GM12878 (cell line): ENCODE measurements around the gene MAP3K7. TPM values are rescaled to one million over a fixed set of nuclear protein-coding genes. Genes with fewer than 3 reads are reported as not detected.

ENCODE experiments used
- ATAC-seq: fragments of 200-7000 bp; cut with Tn5 transposase; 3 replicates; pipeline ENCODE4 v1.9.1; 2020; ENCODE audit warnings: mild to moderate bottlenecking, moderate library complexity
- BruUV-seq: library from RNA; stranded (reverse); fragments of 400-500 nt; replicated peaks from 2 replicates; lab custom pipeline; 2021; lab: Mats Ljungman, UMichigan
- CTCF ChIA-PET: fragments of 300-600 bp; sonication (Branson Sonifier 250); formaldehyde crosslinking; extraction: SDS; loops from one replicate; lab custom pipeline; 2021; ENCODE audit warnings: inconsistent platforms; lab: Yijun Ruan, JAX
- POLR2A ChIA-PET: fragments of 350-600 bp; formaldehyde crosslinking; extraction: SDS; loops from one replicate; lab custom pipeline; 2021; ENCODE audit warnings: inconsistent platforms; lab: Charles Lee
- RAD21 ChIA-PET: fragments of 300-600 bp; sonication (Branson Sonifier 250); formaldehyde crosslinking; loops from one replicate; lab custom pipeline; 2023; ENCODE audit warnings: antibody characterized with exemption; ENCODE audit not compliant: unreplicated experiment; lab: Charles Lee
- SMC1A ChIA-PET: fragments of 300-600 bp; sonication (Branson Sonifier 250); formaldehyde crosslinking; loops from one replicate; lab custom pipeline; 2023; ENCODE audit not compliant: unreplicated experiment, uncharacterized antibody; lab: Charles Lee
- DNase-seq: peaks from one replicate; pipeline ENCODE4 v3.0.0-alpha.2; 2011; ENCODE audit warnings: low read depth, low spot score
- FAIRE-seq: peaks from 3 replicates; lab custom pipeline; 2011; peaks lifted over from hg19 to GRCh38; lab: Jason Lieb, UNC
- H2AFZ ChIP-seq: 2 replicates; pipeline ENCODE4 v1.6.0; 2011; ENCODE audit warnings: low read depth, low read length, control low read depth; ENCODE audit not compliant: control insufficient read depth
- H3K27ac ChIP-seq: 2 replicates; pipeline ENCODE4 v1.5.1; 2011; ENCODE audit warnings: control low read depth; ENCODE audit not compliant: control insufficient read depth, insufficient read depth
- H3K27me3 ChIP-seq, 2 experiments: replicated peaks in 1 of 2; 2 replicates each; pipeline versions ENCODE4 v1.6.0 to v1.6.1; 2011; ENCODE audit warnings: low read length in 1 of 2; ENCODE audit not compliant: control insufficient read depth in 2 of 2, insufficient read depth in 2 of 2
- H3K36me3 ChIP-seq, 2 experiments: 2 replicates each; pipeline ENCODE4 v1.5.1; 2011; ENCODE audit warnings: low read length in 1 of 2; ENCODE audit not compliant: control insufficient read depth in 2 of 2, insufficient read depth in 2 of 2
- H3K4me1 ChIP-seq: 2 replicates; pipeline ENCODE4 v1.6.1; 2011; ENCODE audit warnings: mild to moderate bottlenecking, low read length, moderate library complexity, mixed read lengths; ENCODE audit not compliant: control insufficient read depth, insufficient read depth
- H3K4me2 ChIP-seq: 2 replicates; pipeline ENCODE4 v1.6.0; 2011; ENCODE audit warnings: control low read depth; ENCODE audit not compliant: control insufficient read depth, insufficient read depth
- H3K4me3 ChIP-seq: fragments of 200-600 bp; sonication (generic); 2 replicates; pipeline ENCODE4 v1.5.1; 2016
- H3K79me2 ChIP-seq: 2 replicates; pipeline ENCODE4 v1.6.0; 2011; ENCODE audit warnings: low read length; ENCODE audit not compliant: control insufficient read depth, insufficient read depth
- H3K9ac ChIP-seq: 2 replicates; pipeline ENCODE4 v1.8.0; 2011; ENCODE audit warnings: low read length, control low read depth, mixed read lengths; ENCODE audit not compliant: control insufficient read depth, insufficient read depth
- H3K9me3 ChIP-seq: replicated peaks from 3 replicates; pipeline ENCODE4 v1.5.1; 2011; ENCODE audit warnings: mild to moderate bottlenecking, low read length; ENCODE audit not compliant: control insufficient read depth, insufficient read depth
- H4K20me1 ChIP-seq: 2 replicates; pipeline ENCODE4 v1.6.0; 2011; ENCODE audit not compliant: control insufficient read depth, insufficient read depth
- CBX3 ChIP-seq: fragments of 200-600 bp; sonication (generic); IDR thresholded peaks from 2 replicates; pipeline ENCODE4 v1.6.1; 2016; ENCODE audit warnings: low read depth, borderline replicate concordance
- CREB1 ChIP-seq: IDR thresholded peaks from 2 replicates; pipeline ENCODE4 v1.6.1; 2012; ENCODE audit warnings: low read depth, mild to moderate bottlenecking, inconsistent platforms
- ETV6 ChIP-seq, 2 experiments: fragments of 450-650 bp in 1 of 2; IDR thresholded peaks in 1 of 2; conservative IDR thresholded peaks in 1 of 2; 2 replicates each; pipeline ENCODE4 v1.6.1; 2014; ENCODE audit warnings: antibody characterized with exemption in 1 of 2, borderline replicate concordance in 1 of 2, low read depth in 1 of 2, mild to moderate bottlenecking in 1 of 2, moderate library complexity in 1 of 2
- JUND ChIP-seq: IDR thresholded peaks from 2 replicates; pipeline ENCODE4 v1.6.1; 2012; ENCODE audit warnings: low read depth, mild to moderate bottlenecking, low read length, improper control_type of control experiment, moderate library complexity
- MEF2B ChIP-seq: fragments of 450-650 bp; IDR thresholded peaks from 2 replicates; pipeline ENCODE4 v1.6.1; 2018; ENCODE audit warnings: mild to moderate bottlenecking, moderate library complexity; ENCODE audit not compliant: partially characterized antibody, poor library complexity, severe bottlenecking
- POLR2AphosphoS5 ChIP-seq: IDR thresholded peaks from 2 replicates; pipeline ENCODE4 v1.6.1; 2011; ENCODE audit warnings: mild to moderate bottlenecking, low read length, inconsistent platforms
- RFX5 ChIP-seq: IDR thresholded peaks from 2 replicates; pipeline ENCODE4 v1.6.1; 2011; ENCODE audit warnings: low read depth, low read length, improper control_type of control experiment
- SMAD1 ChIP-seq: fragments of 450-650 bp; IDR thresholded peaks from 2 replicates; pipeline ENCODE4 v1.6.1; 2018; ENCODE audit warnings: mild to moderate bottlenecking, low read depth; ENCODE audit not compliant: partially characterized antibody
- SMAD5 ChIP-seq: IDR thresholded peaks from 2 replicates; pipeline ENCODE4 v1.6.1; 2016; ENCODE audit warnings: antibody characterized with exemption, low read depth
- SRF ChIP-seq, 2 experiments: IDR thresholded peaks; 2 replicates each; pipeline ENCODE4 v1.6.1; 2011; ENCODE audit warnings: low read depth in 2 of 2, low read length in 2 of 2, mild to moderate bottlenecking in 1 of 2, moderate library complexity in 1 of 2
- STAT3 ChIP-seq: IDR thresholded peaks from 2 replicates; pipeline ENCODE4 v1.6.1; 2011; ENCODE audit warnings: low read depth, low read length, improper control_type of control experiment
- ZNF217 ChIP-seq: fragments of 450-650 bp; IDR thresholded peaks from 2 replicates; pipeline ENCODE4 v1.6.1; 2017; ENCODE audit warnings: antibody characterized with exemption, mild to moderate bottlenecking
- ZNF24 ChIP-seq: fragments of 450-650 bp; IDR thresholded peaks from 2 replicates; pipeline ENCODE4 v1.6.1; 2017; ENCODE audit warnings: antibody characterized with exemption, mild to moderate bottlenecking
- ZNF274 ChIP-seq: IDR thresholded peaks from one replicate; pipeline ENCODE4 v1.8.0; 2011; ENCODE audit not compliant: insufficient read length, insufficient read depth
- WGBS: methylation state at CpG from one replicate; pipeline ENCODE4 v1.1.6; 2016; ENCODE audit warnings: low lambda C conversion rate; ENCODE audit not compliant: insufficient replicate concordance, insufficient coverage; ENCODE audit errors: missing lambda C conversion rate; 5-methylcytosine and 5-hydroxymethylcytosine counted together
- in situ Hi-C: fragments of 300-500 bp; cut with MboI; formaldehyde crosslinking; loops from 9 replicates; pipeline ENCODE4 v1.14.3; 2018; ENCODE audit warnings: mixed read lengths
- intact Hi-C: fragments of 100-400 bp; cut with micrococcal nuclease; formaldehyde crosslinking; loops from one replicate; pipeline ENCODE4 v1.14.2; 2022; ENCODE audit not compliant: unreplicated experiment
- polyA plus RNA-seq, 11 experiments: library from polyadenylated mRNA; depleted of rRNA in 4 of 11; unstranded in 6 of 11; stranded (reverse) in 5 of 11; fragments of >200 nt; fragmentation: Nextera tagmentation in 4 of 11; fragmentation: Illumina TruSeq in 1 of 11; extraction: Ambion mirVana in 4 of 11; extraction: Trizol in 1 of 11; gene quantifications; 1 replicate in 1 of 11; 2 replicates in 10 of 11; pipeline versions ENCODE4 v1.2.1 to v1.2.3, GENCODE V29; 2011 to 2016; ENCODE audit warnings: inconsistent platforms in 2 of 11, missing spikeins in 2 of 11, low read depth in 1 of 11
- total RNA-seq, 4 experiments: library from RNA; depleted of rRNA in 3 of 4; stranded (reverse); fragments of >200 nt in 3 of 4; fragmentation: Illumina TruSeq in 1 of 4; extraction: Trizol in 1 of 4; gene quantifications; 2 replicates each; pipeline versions ENCODE4 v1.2.1 to v1.2.3, GENCODE V29; 2013 to 2021
- TF ChIP-seq, protein P1 (sequence below): fragments of 450-650 bp; IDR thresholded peaks from 2 replicates; pipeline ENCODE4 v1.6.1; 2017; ENCODE audit warnings: low read depth, mild to moderate bottlenecking, moderate library complexity
- TF ChIP-seq, protein P2 (sequence below): IDR thresholded peaks from 2 replicates; pipeline ENCODE4 v1.6.1; 2012; ENCODE audit warnings: low read length, inconsistent platforms
- TF ChIP-seq, protein P3 (sequence below): fragments of 450-650 bp; IDR thresholded peaks from 2 replicates; pipeline ENCODE4 v1.6.1; 2017; ENCODE audit warnings: mild to moderate bottlenecking, low read depth, inconsistent platforms; ENCODE audit not compliant: poor library complexity, severe bottlenecking

MAP3K7 gene
- total and polyA plus RNA-seq, 10 of the 15 experiments (the other 5 are each of a cell fraction or from before 2014, with no cell fraction given) = 7.0 to 42.6 (median 22.0) TPM

DNA sequence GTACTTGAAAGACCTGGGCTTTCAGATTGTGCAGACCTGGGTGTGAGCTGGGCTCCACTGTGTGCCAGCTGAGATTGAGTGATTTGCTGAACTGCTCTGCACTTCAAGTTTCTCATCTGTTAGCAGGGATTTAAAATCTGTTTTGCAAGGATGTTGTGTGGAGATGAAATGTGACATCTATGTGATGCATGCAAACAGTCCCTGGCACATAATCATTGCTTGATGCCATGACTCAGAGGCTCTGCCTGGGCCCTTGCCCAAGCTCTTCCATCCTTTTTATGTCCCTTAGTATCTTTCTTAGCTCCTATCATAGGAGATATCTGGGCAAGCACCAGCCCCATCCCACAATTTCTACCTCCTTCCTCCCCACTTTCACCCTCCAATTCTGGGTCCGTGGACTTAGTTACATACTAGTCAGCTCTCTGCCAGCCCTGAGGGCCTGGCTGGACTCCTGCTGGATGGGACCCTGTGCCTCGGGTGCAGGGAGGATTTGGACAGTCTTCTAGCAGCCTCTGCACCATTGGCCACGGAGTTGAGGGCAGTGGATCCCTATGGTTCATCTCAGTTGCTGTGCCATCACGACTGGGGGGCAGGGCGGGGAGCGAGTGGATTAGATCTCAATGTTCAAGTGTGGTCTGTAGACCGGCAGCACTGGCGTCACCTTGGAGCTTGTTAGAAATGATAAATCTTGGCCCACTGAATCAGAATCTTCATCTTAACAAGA, 103.6 kb downstream of the MAP3K7 start:
- intact Hi-C loops = no loop called here
- in situ Hi-C loops = no loop called here
- CTCF ChIA-PET = interaction anchor here (1.6 kb wide), 1 partner anchor 543 kb away, joined by 7 read pairs; no protein-coding TSS in a partner anchor
- H3K9me3 ChIP-seq = peaks cover 2% of the 10 kb centered on the region; the same call in 2 of the 3 replicates
- peaks cover 0 to 4% of the 10 kb centered on the region in 2 experiments; a peak in 2 of 4 replicates for H3K27me3 ChIP-seq
- FAIRE-seq (no peak), ATAC-seq (no peak), DNase-seq (no peak)
- H3K27ac ChIP-seq = no peak overlapping the region
- H3K4me2 ChIP-seq = no peak overlapping the region
- SMC1A ChIA-PET = interaction anchor here (1.2 kb wide), 1 partner anchor 543 kb away, joined by 3 read pairs; no protein-coding TSS in a partner anchor
- H3K9ac ChIP-seq = no peak overlapping the region
- no peaks in the 10 kb centered on the region for H3K79me2 ChIP-seq
- H2AFZ ChIP-seq = no peak overlapping the region
- H3K4me1 ChIP-seq = no peaks in the 10 kb centered on the region
- 47% methylated on average over 8 of the region's 8 CpGs for WGBS
- TF ChIP-seq STAT3 (no peak), POLR2AphosphoS5 (no peak), RFX5 (no peak), ZNF217 (no peak), SRF (IDR thresholded peaks at IDR 0.05; ENCODE audit: low read depth in 2 of 2, low read length in 2 of 2) (no peak), CBX3 (no peak), ETV6 (conservative IDR thresholded peaks at IDR 0.05 in 1 of 2, IDR thresholded peaks at IDR 0.05 in 1 of 2; ENCODE audit: borderline replicate concordance in 1 of 2, low read depth in 1 of 2) (no peak), ZNF274 (no peak), JUND (no peak), ZNF24 (no peak), SMAD5 (no peak), SMAD1 (no peak), CREB1 (no peak), MEF2B (no peak)
- TF ChIP-seq, protein P1, sequence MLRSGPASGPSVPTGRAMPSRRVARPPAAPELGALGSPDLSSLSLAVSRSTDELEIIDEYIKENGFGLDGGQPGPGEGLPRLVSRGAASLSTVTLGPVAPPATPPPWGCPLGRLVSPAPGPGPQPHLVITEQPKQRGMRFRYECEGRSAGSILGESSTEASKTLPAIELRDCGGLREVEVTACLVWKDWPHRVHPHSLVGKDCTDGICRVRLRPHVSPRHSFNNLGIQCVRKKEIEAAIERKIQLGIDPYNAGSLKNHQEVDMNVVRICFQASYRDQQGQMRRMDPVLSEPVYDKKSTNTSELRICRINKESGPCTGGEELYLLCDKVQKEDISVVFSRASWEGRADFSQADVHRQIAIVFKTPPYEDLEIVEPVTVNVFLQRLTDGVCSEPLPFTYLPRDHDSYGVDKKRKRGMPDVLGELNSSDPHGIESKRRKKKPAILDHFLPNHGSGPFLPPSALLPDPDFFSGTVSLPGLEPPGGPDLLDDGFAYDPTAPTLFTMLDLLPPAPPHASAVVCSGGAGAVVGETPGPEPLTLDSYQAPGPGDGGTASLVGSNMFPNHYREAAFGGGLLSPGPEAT = no peak
- TF ChIP-seq, protein P2, sequence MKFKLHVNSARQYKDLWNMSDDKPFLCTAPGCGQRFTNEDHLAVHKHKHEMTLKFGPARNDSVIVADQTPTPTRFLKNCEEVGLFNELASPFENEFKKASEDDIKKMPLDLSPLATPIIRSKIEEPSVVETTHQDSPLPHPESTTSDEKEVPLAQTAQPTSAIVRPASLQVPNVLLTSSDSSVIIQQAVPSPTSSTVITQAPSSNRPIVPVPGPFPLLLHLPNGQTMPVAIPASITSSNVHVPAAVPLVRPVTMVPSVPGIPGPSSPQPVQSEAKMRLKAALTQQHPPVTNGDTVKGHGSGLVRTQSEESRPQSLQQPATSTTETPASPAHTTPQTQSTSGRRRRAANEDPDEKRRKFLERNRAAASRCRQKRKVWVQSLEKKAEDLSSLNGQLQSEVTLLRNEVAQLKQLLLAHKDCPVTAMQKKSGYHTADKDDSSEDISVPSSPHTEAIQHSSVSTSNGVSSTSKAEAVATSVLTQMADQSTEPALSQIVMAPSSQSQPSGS = no peak
- TF ChIP-seq, protein P3, sequence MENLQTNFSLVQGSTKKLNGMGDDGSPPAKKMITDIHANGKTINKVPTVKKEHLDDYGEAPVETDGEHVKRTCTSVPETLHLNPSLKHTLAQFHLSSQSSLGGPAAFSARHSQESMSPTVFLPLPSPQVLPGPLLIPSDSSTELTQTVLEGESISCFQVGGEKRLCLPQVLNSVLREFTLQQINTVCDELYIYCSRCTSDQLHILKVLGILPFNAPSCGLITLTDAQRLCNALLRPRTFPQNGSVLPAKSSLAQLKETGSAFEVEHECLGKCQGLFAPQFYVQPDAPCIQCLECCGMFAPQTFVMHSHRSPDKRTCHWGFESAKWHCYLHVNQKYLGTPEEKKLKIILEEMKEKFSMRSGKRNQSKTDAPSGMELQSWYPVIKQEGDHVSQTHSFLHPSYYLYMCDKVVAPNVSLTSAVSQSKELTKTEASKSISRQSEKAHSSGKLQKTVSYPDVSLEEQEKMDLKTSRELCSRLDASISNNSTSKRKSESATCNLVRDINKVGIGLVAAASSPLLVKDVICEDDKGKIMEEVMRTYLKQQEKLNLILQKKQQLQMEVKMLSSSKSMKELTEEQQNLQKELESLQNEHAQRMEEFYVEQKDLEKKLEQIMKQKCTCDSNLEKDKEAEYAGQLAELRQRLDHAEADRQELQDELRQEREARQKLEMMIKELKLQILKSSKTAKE = no peak
- POLR2A ChIA-PET = no interaction called here
- no TSS peak for BruUV-seq
- no peaks in the 10 kb centered on the region for H3K36me3 ChIP-seq
- RAD21 ChIA-PET = interaction anchor here (1.9 kb wide), 1 partner anchor 543 kb away, joined by 8 read pairs; no protein-coding TSS in a partner anchor
- H3K4me3 ChIP-seq = no peak overlapping the region
- no peaks in the 10 kb centered on the region for H4K20me1 ChIP-seq
